ENCODE measurements around the gene ESRRA.

DNA sequence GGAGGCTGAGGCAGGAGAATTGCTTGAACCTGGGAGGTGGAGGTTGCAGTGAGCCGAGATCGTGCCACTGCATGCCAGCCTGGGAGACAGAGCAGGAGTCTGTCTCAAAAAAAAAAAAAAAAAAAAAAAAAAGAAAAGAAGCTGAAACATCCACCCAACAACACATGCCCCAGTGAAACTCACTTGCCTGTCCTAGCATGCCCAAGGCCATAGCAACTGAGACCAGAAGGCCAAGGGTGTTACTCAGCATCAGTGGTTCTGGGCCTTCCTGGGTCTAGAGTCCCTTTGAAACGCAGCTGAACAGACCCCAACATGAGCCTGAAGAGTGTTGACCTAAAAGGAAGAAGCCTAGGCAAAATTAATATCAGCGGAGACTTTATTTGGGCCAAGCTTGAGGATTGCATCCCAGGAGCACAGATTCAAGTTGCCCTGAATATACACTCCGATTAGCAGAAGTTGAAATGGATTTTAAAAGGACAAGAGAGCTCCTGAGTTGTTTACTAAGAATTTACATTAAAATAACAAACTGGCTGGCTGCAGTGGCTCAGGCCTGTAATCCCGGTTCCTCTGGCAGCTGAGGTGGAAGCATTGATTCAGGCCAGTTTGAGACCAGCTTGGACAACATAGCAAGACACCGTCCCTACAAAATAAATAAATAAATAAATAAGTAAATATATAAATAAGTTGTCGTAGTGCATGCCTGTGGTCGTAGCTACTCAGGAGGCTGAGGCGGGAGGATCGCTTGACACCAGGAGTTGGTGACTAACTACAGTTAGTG lies 19.6 kb downstream of the ESRRA start:
- TF ChIP-seq EZH2 (IDR thresholded peaks at IDR 0.05; ENCODE audit: low read depth), result no peak
- TF ChIP-seq, protein P1, sequence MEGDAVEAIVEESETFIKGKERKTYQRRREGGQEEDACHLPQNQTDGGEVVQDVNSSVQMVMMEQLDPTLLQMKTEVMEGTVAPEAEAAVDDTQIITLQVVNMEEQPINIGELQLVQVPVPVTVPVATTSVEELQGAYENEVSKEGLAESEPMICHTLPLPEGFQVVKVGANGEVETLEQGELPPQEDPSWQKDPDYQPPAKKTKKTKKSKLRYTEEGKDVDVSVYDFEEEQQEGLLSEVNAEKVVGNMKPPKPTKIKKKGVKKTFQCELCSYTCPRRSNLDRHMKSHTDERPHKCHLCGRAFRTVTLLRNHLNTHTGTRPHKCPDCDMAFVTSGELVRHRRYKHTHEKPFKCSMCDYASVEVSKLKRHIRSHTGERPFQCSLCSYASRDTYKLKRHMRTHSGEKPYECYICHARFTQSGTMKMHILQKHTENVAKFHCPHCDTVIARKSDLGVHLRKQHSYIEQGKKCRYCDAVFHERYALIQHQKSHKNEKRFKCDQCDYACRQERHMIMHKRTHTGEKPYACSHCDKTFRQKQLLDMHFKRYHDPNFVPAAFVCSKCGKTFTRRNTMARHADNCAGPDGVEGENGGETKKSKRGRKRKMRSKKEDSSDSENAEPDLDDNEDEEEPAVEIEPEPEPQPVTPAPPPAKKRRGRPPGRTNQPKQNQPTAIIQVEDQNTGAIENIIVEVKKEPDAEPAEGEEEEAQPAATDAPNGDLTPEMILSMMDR (conservative IDR thresholded peaks at IDR 0.05), result no peak
